Measurements from ENCODE around the gene MEGF6.

DNA sequence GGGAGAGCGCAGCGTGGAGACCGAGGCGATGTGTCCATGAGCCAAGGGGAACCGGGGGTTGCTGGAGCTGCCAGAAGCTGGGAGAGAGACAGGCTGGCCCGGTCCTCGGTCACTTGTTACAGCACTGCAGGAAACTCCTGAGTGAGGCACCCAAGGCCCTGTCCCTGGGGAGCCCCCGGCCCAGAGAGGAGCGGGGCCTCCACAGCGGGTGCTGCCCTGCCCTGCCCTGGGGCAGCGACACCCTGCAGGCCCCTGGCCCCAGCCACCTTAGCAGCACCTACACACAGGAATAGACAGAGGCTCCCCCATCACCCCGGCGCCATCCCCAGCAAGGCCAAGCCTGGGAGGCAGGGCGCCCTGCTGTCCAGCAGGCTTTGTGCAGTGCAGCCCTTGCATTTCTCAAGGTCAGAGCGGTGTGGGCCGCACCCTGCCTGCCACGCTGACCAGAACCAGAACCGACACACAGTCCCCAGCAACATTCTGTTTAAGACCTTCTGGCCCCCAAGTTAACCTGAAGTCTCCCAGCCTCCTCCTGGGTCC, 6.6 kb upstream of the MEGF6 start:
- TF ChIP-seq, protein P1, sequence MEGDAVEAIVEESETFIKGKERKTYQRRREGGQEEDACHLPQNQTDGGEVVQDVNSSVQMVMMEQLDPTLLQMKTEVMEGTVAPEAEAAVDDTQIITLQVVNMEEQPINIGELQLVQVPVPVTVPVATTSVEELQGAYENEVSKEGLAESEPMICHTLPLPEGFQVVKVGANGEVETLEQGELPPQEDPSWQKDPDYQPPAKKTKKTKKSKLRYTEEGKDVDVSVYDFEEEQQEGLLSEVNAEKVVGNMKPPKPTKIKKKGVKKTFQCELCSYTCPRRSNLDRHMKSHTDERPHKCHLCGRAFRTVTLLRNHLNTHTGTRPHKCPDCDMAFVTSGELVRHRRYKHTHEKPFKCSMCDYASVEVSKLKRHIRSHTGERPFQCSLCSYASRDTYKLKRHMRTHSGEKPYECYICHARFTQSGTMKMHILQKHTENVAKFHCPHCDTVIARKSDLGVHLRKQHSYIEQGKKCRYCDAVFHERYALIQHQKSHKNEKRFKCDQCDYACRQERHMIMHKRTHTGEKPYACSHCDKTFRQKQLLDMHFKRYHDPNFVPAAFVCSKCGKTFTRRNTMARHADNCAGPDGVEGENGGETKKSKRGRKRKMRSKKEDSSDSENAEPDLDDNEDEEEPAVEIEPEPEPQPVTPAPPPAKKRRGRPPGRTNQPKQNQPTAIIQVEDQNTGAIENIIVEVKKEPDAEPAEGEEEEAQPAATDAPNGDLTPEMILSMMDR (IDR thresholded peaks at IDR 0.05): no peak
- TF ChIP-seq POLR2A (IDR thresholded peaks at IDR 0.05): no peak
- no peak for TF ChIP-seq POLR2AphosphoS5 (IDR thresholded peaks at IDR 0.05)
